Stimulated activated CD8-positive, alpha-beta memory T cell treated with anti-CD3 and anti-CD28 coated beads, Interleukin-15, amount 100 ng/mL, for 24 hours (primary cell): ENCODE measurements around the gene PARP12.

Source experiments
- DNase-seq: peaks from one replicate; pipeline ENCODE4 v3.0.0-alpha.2; 2020; ENCODE audit warnings: low read depth

PARP12 gene

DNA sequence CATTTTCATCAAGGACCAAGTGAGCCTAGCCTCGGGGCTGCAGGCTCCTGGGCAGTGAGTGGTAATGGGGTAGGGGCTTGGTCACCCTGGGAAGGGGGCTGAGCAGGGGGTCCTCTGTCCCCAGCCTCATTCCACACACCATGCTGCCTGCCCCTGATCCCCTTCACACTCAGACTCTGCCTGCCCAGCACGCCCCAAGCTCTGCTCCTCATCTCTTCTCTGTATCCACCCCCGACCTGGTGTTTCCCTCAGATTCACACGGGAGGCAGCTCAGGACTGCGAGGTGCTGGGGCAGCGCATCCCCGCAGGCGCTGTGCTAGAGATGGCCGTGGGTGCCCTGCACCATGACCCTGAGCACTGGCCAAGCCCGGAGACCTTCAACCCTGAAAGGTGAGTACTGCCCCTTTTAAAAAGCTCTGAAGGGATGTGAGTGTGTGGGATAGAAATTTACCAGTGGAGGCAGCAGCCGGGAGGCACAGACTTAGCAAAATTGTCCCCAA is 47.2 kb downstream of the PARP12 start:
- DNase-seq, result no peak

GRCh38 chr7:140014123-140014522 is 48.6 kb downstream of the PARP12 start:
- DNase-seq, result no peak

- no peak for DNase-seq
These were observed 49.1 kb downstream of the PARP12 start for GRCh38 chr7:140013676-140014075.

- DNase-seq, result no peak
These were observed 52.4 kb downstream of the PARP12 start for GRCh38 chr7:140010194-140010895.

- no peak for DNase-seq
These were observed 53.0 kb downstream of the PARP12 start for GRCh38 chr7:140009735-140010134.

GRCh38 chr7:140008755-140009610 is 53.8 kb downstream of the PARP12 start:
- no peak for DNase-seq

- no peak for DNase-seq
These were observed 55.6 kb downstream of the PARP12 start for GRCh38 chr7:140007051-140007690.

- DNase-seq, result no peak
These were observed 56.2 kb downstream of the PARP12 start for GRCh38 chr7:140006600-140006999.

DNA sequence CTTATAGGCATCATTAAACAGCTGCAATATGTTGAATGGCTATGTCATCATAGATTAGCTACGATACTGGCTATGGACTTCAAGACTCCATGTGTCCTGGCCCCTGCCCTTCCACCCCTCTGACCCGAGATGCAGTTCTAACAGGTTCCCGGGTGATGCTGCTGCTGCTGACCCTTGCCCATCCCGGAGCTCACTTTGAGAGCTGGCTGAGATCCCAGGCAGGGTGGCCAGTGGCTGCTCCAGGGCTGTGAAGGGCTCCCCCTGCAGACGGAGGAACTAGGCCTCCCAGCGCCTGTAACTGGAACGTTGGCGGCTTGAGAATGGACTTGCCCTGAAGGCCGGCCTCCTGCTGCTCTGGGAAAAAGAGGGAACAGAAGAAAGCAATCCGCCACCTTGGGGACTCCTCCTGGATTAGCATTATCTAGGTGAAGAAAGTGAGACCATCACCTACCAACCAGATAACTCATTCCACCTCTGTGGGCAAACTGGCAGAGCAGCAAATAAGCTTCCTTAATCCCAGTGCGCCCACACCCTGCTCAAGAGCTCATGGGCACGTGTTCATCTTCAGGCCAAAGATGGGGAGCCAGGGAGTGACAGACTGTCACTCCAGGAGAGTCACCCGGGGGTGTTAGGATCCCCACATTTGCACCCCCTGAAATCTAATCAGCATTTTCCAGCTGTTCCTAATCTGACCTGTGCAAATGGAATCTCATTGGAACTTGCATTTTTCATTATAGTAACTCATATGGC is 56.8 kb downstream of the PARP12 start:
- DNase-seq, result no peak

DNA sequence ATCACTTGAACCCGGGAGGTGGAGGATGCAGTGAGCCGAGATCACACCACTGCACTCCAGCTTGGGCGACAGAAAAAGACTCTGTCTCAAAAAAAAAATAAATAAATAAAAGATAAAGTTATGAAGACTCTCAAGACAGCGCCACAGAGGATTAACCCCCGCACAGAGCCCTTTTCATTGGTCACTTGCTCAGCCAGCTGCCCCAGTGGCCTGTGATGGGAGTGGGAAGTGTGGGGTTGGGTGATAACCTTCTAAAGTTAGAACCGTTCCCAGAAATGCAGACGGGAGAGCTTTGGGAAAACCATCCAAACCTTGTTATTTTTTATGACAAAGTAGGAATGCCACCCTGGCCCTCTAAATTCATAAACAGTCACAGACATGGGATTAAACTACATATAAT is 57.4 kb downstream of the PARP12 start:
- no peak for DNase-seq

GRCh38 chr7:140004672-140005071 is 58.1 kb downstream of the PARP12 start:
- no peak for DNase-seq

GRCh38 chr7:140003913-140004382 is 58.8 kb downstream of the PARP12 start:
- no peak for DNase-seq

GRCh38 chr7:140000666-140001268 is 62.0 kb downstream of the PARP12 start:
- no peak for DNase-seq

DNA sequence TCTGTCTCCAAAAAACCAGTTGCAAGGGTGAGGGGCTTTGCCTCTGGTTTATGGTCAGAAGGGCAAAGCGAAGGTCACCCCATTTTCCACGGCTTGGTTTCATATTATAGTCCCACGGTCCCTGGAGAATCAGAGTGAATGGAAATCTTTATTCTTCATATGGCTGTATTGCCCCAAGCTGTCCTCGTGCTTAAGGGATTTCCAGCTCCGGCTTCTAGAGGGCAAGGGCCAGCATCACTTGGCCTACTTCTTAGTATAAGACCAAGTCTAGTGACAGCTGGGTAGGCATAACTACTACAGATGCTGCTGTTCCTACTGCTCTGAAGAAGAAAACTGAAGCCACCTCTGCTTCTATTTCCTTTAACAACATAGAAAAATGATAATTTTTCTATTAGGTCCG is 63.2 kb downstream of the PARP12 start:
- no peak for DNase-seq

GRCh38 chr7:139998572-139998971 is 64.2 kb downstream of the PARP12 start:
- DNase-seq, result no peak

GRCh38 chr7:139995017-139995915 is 67.5 kb downstream of the PARP12 start:
- no peak for DNase-seq

DNA sequence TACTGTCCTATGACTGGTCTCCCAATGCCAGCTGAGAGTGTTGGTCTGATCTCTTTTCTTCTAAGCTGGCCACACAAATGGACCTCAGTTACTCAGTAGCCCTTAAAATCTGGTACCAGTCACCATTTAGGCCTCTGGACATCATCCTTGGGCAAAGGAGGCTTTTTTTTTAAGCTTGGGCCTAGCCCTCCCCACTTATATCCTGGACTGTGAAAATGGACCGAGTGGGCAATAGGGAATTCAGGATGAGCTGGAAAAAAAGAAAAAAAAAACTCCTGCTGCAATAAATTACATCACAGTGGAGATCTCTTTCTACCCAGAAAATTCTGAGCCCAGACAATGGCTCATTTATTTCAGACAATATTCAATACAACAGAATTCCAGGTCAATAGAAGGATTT is 68.4 kb downstream of the PARP12 start:
- DNase-seq, result no peak

DNA sequence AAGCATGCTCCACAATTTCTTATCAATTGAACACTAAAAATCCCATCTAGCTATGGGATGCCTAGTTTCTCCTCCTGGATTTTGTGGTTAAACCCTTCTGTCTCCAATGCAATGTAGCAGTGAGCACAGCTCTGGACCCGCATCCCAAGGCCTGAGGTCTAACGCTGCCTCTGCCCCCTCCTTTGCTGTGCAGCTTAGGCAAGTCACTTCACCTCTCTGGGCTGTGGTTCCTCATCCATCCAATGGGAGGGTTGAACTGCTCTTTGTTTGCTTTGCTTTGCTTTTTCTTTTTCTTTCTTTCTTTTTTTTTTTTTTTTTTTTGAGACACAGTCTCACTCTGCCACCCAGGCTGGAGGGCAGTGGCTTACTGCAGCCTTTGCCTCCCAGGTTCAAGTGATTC is 69.2 kb downstream of the PARP12 start:
- DNase-seq, result no peak

DNA sequence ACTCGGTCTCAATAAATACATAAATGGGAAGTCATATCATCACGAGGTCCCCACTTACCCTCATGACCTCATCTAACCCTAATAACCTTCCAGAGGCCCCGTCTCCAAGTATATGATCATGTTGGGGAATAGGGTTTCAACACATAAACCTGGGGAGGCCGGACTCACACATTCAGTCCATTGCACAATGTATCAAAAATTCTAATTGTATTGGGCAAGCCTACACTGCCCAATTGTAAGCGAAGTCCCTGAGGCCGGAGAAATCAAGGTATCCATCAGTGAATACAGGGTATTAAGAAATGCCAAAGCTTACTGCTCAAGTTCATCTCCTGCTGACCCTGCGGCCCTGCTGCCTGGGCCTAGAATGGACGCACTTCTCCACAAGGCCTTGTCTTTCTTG is 69.6 kb downstream of the PARP12 start:
- no peak for DNase-seq

DNA sequence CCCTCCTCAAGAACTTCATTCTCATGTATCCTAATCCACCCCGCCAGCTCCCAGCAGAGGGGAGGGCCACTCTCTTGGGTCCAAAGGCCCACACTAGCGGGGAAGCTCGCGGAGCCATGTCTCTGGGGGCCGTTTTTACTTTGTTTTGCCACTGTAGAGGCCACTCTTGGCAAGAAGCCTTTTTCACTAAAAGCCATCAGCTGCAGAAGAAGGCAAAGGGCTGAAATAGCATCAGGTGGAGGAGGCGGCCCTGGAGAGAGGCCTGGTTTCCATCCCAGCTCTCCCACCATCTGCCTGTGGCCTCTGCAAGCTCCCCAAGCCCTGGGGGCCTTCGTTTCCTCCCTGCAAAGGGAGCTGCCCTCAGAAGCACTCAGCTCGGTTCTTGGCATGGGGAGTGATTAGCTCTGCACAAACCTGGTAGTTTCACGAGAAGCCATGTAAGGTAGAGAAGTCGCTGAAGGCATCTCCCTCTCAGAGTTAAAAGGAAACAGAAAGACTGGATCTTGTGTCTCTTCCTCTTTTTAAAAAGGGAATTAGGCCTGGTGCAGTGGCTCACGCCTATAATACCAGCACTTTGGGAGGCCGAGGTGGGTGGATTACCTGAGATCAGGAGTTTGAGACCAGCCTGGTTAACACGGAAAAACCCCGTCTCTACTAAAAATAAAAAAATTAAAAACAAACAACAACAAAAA is 70.3 kb downstream of the PARP12 start:
- no peak for DNase-seq
